ENCODE results near the gene PDAP1.

PDAP1 gene

GRCh38 chr7:99408379-99409191 lies at the start of gene PDAP1, which contains the start of gene BUD31:
Gene PDAP1 (minus strand): TSS chr7:99408597. CDS start chr7:99408548, 49 bp downstream.
Gene BUD31 (plus strand): TSS chr7:99408969. CDS start chr7:99411093, 2,124 bp downstream.
- no peak for TF ChIP-seq CTCF (IDR thresholded peaks at IDR 0.05; ENCODE audit: insufficient read depth, missing control alignments)
- DNase-seq (ENCODE audit: insufficient read length, low spot score) (peak; percentile 93), FAIRE-seq (no peak)

GRCh38 chr7:99457650-99458493 lies 49.5 kb upstream of the PDAP1 start:
- DNase-seq (ENCODE audit: insufficient read length, low spot score) (no peak), FAIRE-seq (no peak)
- TF ChIP-seq CTCF (IDR thresholded peaks at IDR 0.05; ENCODE audit: insufficient read depth, missing control alignments) = no peak

- no peak for TF ChIP-seq CTCF (IDR thresholded peaks at IDR 0.05; ENCODE audit: insufficient read depth, missing control alignments)
- FAIRE-seq = no peak
Observed at GRCh38 chr7:99457050-99457649, 48.8 kb upstream of the PDAP1 start.

GRCh38 chr7:99456288-99456687 lies 47.9 kb upstream of the PDAP1 start:
- TF ChIP-seq CTCF (IDR thresholded peaks at IDR 0.05; ENCODE audit: insufficient read depth, missing control alignments) = no peak
- DNase-seq (ENCODE audit: insufficient read length, low spot score) (no peak), FAIRE-seq (no peak)

More at GRCh38 chr7:99457050-99457649, 48.8 kb upstream of the PDAP1 start:
- DNase-seq (ENCODE audit: insufficient read length, low spot score) = no peak

GRCh38 chr7:99455874-99456273 lies 47.5 kb upstream of the PDAP1 start:
- no peak for TF ChIP-seq CTCF (IDR thresholded peaks at IDR 0.05; ENCODE audit: insufficient read depth, missing control alignments)
- FAIRE-seq (no peak), DNase-seq (ENCODE audit: insufficient read length, low spot score) (no peak)

- DNase-seq (ENCODE audit: insufficient read length, low spot score) (no peak), FAIRE-seq (no peak)
- no peak for TF ChIP-seq CTCF (IDR thresholded peaks at IDR 0.05; ENCODE audit: insufficient read depth, missing control alignments)
Observed at GRCh38 chr7:99453105-99453504, 44.7 kb upstream of the PDAP1 start.
